HG02885 (cell line): ENCODE results near the gene TMC1.
"Not testable (repeated sequence)": the region's sequence is repeated elsewhere in the genome, so short reads cannot be mapped to it uniquely, and the experiment has no call there.

Source experiments
- ATAC-seq: cut with Tn5 transposase; IDR thresholded peaks from one replicate; pipeline ENCODE4 v1.9.1; 2021; ENCODE audit warnings: mild to moderate bottlenecking; ENCODE audit not compliant: unreplicated experiment, poor library complexity

Gene TMC1

GRCh38 chr9:72807765-72808445 is 286.5 kb downstream of the TMC1 start:
- ATAC-seq = no peak

- ATAC-seq = no peak
Measured at GRCh38 chr9:72808446-72808768, 287.0 kb downstream of the TMC1 start.

GRCh38 chr9:72809586-72809985 is 288.2 kb downstream of the TMC1 start:
- ATAC-seq = no peak

GRCh38 chr9:72812559-72813111 is 291.2 kb downstream of the TMC1 start:
- ATAC-seq = no peak

GRCh38 chr9:72813544-72813943 is 292.1 kb downstream of the TMC1 start:
- no peak for ATAC-seq

GRCh38 chr9:72814083-72814597 is 292.7 kb downstream of the TMC1 start:
- no peak for ATAC-seq

- no peak for ATAC-seq
Measured at GRCh38 chr9:72816666-72817065, 295.3 kb downstream of the TMC1 start.

GRCh38 chr9:72817413-72817812 is 296.0 kb downstream of the TMC1 start:
- no peak for ATAC-seq

- no peak for ATAC-seq
Measured at GRCh38 chr9:72818385-72818784, 297.0 kb downstream of the TMC1 start.

GRCh38 chr9:72823971-72824370 is 302.6 kb downstream of the TMC1 start:
- ATAC-seq = no peak

GRCh38 chr9:72826996-72827949 is 305.9 kb downstream of the TMC1 start:
- ATAC-seq = no peak

- ATAC-seq = no peak
Measured at GRCh38 chr9:72827950-72828731, 306.7 kb downstream of the TMC1 start.

- no peak for ATAC-seq
Measured at GRCh38 chr9:72834994-72835393, 313.6 kb downstream of the TMC1 start.

- no peak for ATAC-seq
Measured at GRCh38 chr9:72836790-72837189, 315.4 kb downstream of the TMC1 start.

- ATAC-seq = no peak
Measured at GRCh38 chr9:72839085-72839484, 317.7 kb downstream of the TMC1 start.

GRCh38 chr9:72843520-72844439 is 322.4 kb downstream of the TMC1 start:
- no peak for ATAC-seq

GRCh38 chr9:72844440-72844768 is 323.0 kb downstream of the TMC1 start:
- ATAC-seq = no peak

GRCh38 chr9:72845052-72845451 is 323.6 kb downstream of the TMC1 start:
- not testable (repeated sequence) for ATAC-seq

GRCh38 chr9:72850209-72850608 is 328.8 kb downstream of the TMC1 start:
- ATAC-seq = not testable (repeated sequence)
